ENCODE measurements around the gene HELQ. TPM values are rescaled to one million over a fixed set of nuclear protein-coding genes. Genes with fewer than 3 reads are reported as not detected.

Gene HELQ
- polyA plus RNA-seq, 3 donors: 7.0 to 11.3 (median 11.1) TPM

GRCh38 chr4:83393908-83394307 is 61.7 kb downstream of the HELQ start:
- H3K9me3 Mint-ChIP-seq: peaks cover 6 to 16% (median 10%) of the 10 kb centered on the region in 7 donors
- TF ChIP-seq CTCF (IDR thresholded peaks at IDR 0.05): no peak
- no peaks in the 10 kb centered on the region for H4K20me1 ChIP-seq (ENCODE audit: insufficient read depth, low read length)
- peaks cover 1% of the 10 kb centered on the region for H3K4me1 Mint-ChIP-seq
- H3K9me3 ChIP-seq (replicated peaks in 1 of 2; ENCODE audit: control insufficient read depth in 1 of 2, insufficient read depth in 1 of 2, low read length in 2 of 2): no peaks in the 10 kb centered on the region
- no peak for DNase-seq
- peaks cover 2 to 7% of the 10 kb centered on the region in 2 donors for H3K36me3 Mint-ChIP-seq
- no peak overlapping the region for H3K27ac Mint-ChIP-seq
- no peaks in the 10 kb centered on the region for H3K79me2 ChIP-seq (ENCODE audit: insufficient read depth, low read length)
- no peak overlapping the region for H3K9ac ChIP-seq (ENCODE audit: insufficient read depth, low read length, poor library complexity, severe bottlenecking)
- no peak overlapping the region for H3K4me2 ChIP-seq (replicated peaks; ENCODE audit: extremely low read depth, low read length, poor library complexity, severe bottlenecking)
- H2AFZ ChIP-seq (ENCODE audit: insufficient read depth, low read depth, low read length, poor library complexity, severe bottlenecking): no peak overlapping the region
- intact Hi-C loops (cut with micrococcal nuclease): no loop called here
- H3K27me3 Mint-ChIP-seq (ENCODE audit: low read depth in 3 of 3): peaks cover 0 to 2% (median 1%) of the 10 kb centered on the region in 3 donors
- no CpG with 5 or more reads among the region's 4 CpGs for WGBS (ENCODE audit: insufficient coverage)
- H3K27me3 ChIP-seq (ENCODE audit: control insufficient read depth in 2 of 2, insufficient read depth in 2 of 2, low read length in 2 of 2): no peaks in the 10 kb centered on the region
- H3K4me1 ChIP-seq (ENCODE audit: control insufficient read depth in 1 of 2, insufficient read depth in 2 of 2, low read length in 2 of 2): no peaks in the 10 kb centered on the region
- no peak overlapping the region for H3K4me3 Mint-ChIP-seq
- no peak overlapping the region for H3K4me3 ChIP-seq (replicated peaks in 1 of 3; ENCODE audit: low read depth in 2 of 3, low read length in 3 of 3)
- no peak overlapping the region for H3K27ac ChIP-seq (ENCODE audit: low read depth in 1 of 2, low read length in 2 of 2)
- H3K36me3 ChIP-seq (replicated peaks in 1 of 2; ENCODE audit: control insufficient read depth in 1 of 2, insufficient read depth in 2 of 2, low read length in 2 of 2): no peaks in the 10 kb centered on the region

- no peak overlapping the region for H3K9ac ChIP-seq (ENCODE audit: insufficient read depth, low read length, poor library complexity, severe bottlenecking)
- no peak overlapping the region for H2AFZ ChIP-seq (ENCODE audit: insufficient read depth, low read depth, low read length, poor library complexity, severe bottlenecking)
- Mint-ChIP-seq H3K27me3 (ENCODE audit: low read depth in 3 of 3) (peaks cover 0 to 2% (median 1%) of the 10 kb centered on the region in 3 donors), H3K36me3 (peaks cover 2 to 3% of the 10 kb centered on the region in 2 donors), H3K27ac (no peak overlapping the region), H3K4me3 (no peak overlapping the region), H3K9me3 (peaks cover 2 to 6% (median 2%) of the 10 kb centered on the region in 7 donors), H3K4me1 (peaks cover 1% of the 10 kb centered on the region)
- no peaks in the 10 kb centered on the region for H3K36me3 ChIP-seq (replicated peaks in 1 of 2; ENCODE audit: control insufficient read depth in 1 of 2, insufficient read depth in 2 of 2, low read length in 2 of 2)
- no peaks in the 10 kb centered on the region for H4K20me1 ChIP-seq (ENCODE audit: insufficient read depth, low read length)
- 100% methylated on average over 1 of the region's 2 CpGs for WGBS (ENCODE audit: insufficient coverage)
- no peaks in the 10 kb centered on the region for H3K27me3 ChIP-seq (ENCODE audit: control insufficient read depth in 2 of 2, insufficient read depth in 2 of 2, low read length in 2 of 2)
- H3K79me2 ChIP-seq (ENCODE audit: insufficient read depth, low read length): no peaks in the 10 kb centered on the region
- H3K4me3 ChIP-seq (replicated peaks in 1 of 3; ENCODE audit: low read depth in 2 of 3, low read length in 3 of 3): no peak overlapping the region
- no peaks in the 10 kb centered on the region for H3K9me3 ChIP-seq (replicated peaks in 1 of 2; ENCODE audit: control insufficient read depth in 1 of 2, insufficient read depth in 1 of 2, low read length in 2 of 2)
- intact Hi-C loops (cut with micrococcal nuclease): no loop called here
- DNase-seq: no peak
- no peak overlapping the region for H3K4me2 ChIP-seq (replicated peaks; ENCODE audit: extremely low read depth, low read length, poor library complexity, severe bottlenecking)
- H3K27ac ChIP-seq (ENCODE audit: low read depth in 1 of 2, low read length in 2 of 2): no peak overlapping the region
- no peaks in the 10 kb centered on the region for H3K4me1 ChIP-seq (ENCODE audit: control insufficient read depth in 1 of 2, insufficient read depth in 2 of 2, low read length in 2 of 2)
- TF ChIP-seq CTCF (IDR thresholded peaks at IDR 0.05): no peak
Observed at GRCh38 chr4:83392562-83392961, 63.1 kb downstream of the HELQ start.

Data from CD14-positive monocyte (primary cell).